Endothelial cell of umbilical vein (primary cell): ENCODE measurements around the gene STOML3. TPM values are rescaled to one million over a fixed set of nuclear protein-coding genes. Genes with fewer than 3 reads are reported as not detected.

Source experiments
- BruUV-seq: library from RNA; stranded (reverse); fragments of 400-500 nt; replicated peaks from 2 replicates; lab custom pipeline; 2021; lab: Mats Ljungman, UMichigan
- CTCF ChIA-PET: fragments of 300-600, 350-600 bp; sonication (Branson Sonifier 250); formaldehyde crosslinking; loops from one replicate; lab custom pipeline; 2021; ENCODE audit warnings: antibody characterized with exemption, inconsistent platforms; lab: Charles Lee
- POLR2A ChIA-PET: fragments of 300-600, 350-600 bp; sonication (Branson Sonifier 250); formaldehyde crosslinking; loops from one replicate; lab custom pipeline; 2021; ENCODE audit warnings: antibody characterized with exemption, inconsistent platforms; lab: Charles Lee
- DNase-seq: peaks from one replicate; pipeline ENCODE4 v3.0.0-alpha.2; 2011; ENCODE audit warnings: low read depth, low spot score
- FAIRE-seq: peaks from 2 replicates; lab custom pipeline; 2011; peaks lifted over from hg19 to GRCh38; lab: Jason Lieb, UNC
- H2AFZ ChIP-seq: 2 replicates; pipeline ENCODE4 v1.6.0; 2012; ENCODE audit warnings: low read depth, low read length, control low read depth, inconsistent platforms
- H3K27ac ChIP-seq: 2 replicates; pipeline ENCODE4 v1.5.1; 2011; ENCODE audit warnings: low read depth, mild to moderate bottlenecking, control low read depth, low read length, moderate library complexity; ENCODE audit not compliant: insufficient read depth
- H3K27me3 ChIP-seq, 2 experiments: 2 replicates each; pipeline versions ENCODE4 v1.6.0 to v1.6.1; 2011; ENCODE audit warnings: low read length in 2 of 2, mixed read lengths in 1 of 2; ENCODE audit not compliant: control insufficient read depth in 2 of 2, insufficient read depth in 2 of 2
- H3K36me3 ChIP-seq, 2 experiments: 2 replicates in 1 of 2; 3 replicates in 1 of 2; pipeline ENCODE4 v1.5.1; 2011; ENCODE audit warnings: low read length in 2 of 2, mild to moderate bottlenecking in 1 of 2, moderate library complexity in 1 of 2; ENCODE audit not compliant: control insufficient read depth in 2 of 2, insufficient read depth in 2 of 2; ENCODE audit errors: extremely low read depth in 1 of 2
- H3K4me1 ChIP-seq: 3 replicates; pipeline ENCODE4 v1.5.1; 2011; ENCODE audit warnings: mild to moderate bottlenecking, low read length; ENCODE audit not compliant: control insufficient read depth, insufficient read depth; ENCODE audit errors: extremely low read depth
- H3K4me2 ChIP-seq: 2 replicates; pipeline ENCODE4 v1.6.1; 2011; ENCODE audit warnings: low read length, control low read depth, mixed read lengths; ENCODE audit not compliant: insufficient read depth
- H3K4me3 ChIP-seq, 3 experiments: fragments of 200-600 bp in 1 of 3; sonication (generic), shearing (Covaris generic) in 1 of 3; replicated peaks in 1 of 3; 2 replicates each; pipeline ENCODE4 v1.5.1; 2011 to 2016; ENCODE audit warnings: control low read depth in 3 of 3, low read length in 3 of 3, mild to moderate bottlenecking in 2 of 3, inconsistent platforms in 1 of 3, low read depth in 1 of 3, moderate library complexity in 1 of 3; ENCODE audit not compliant: insufficient read depth in 1 of 3
- H3K79me2 ChIP-seq: 2 replicates; pipeline ENCODE4 v1.6.0; 2012; ENCODE audit warnings: low read length, inconsistent platforms; ENCODE audit not compliant: control insufficient read depth, insufficient read depth
- H3K9ac ChIP-seq: replicated peaks from 2 replicates; pipeline ENCODE3; 2011; ENCODE audit warnings: low read length, control low read depth; ENCODE audit not compliant: insufficient read depth; ENCODE audit errors: extremely low read depth
- H3K9me1 ChIP-seq: replicated peaks from 3 replicates; pipeline ENCODE4 v1.6.0; 2011; ENCODE audit warnings: mild to moderate bottlenecking, low read length; ENCODE audit not compliant: control insufficient read depth, insufficient read depth; ENCODE audit errors: extremely low read depth
- H3K9me3 ChIP-seq: replicated peaks from 2 replicates; pipeline ENCODE4 v1.5.1; 2012; ENCODE audit warnings: low read length, inconsistent platforms; ENCODE audit not compliant: control insufficient read depth, insufficient read depth
- H4K20me1 ChIP-seq: replicated peaks from 2 replicates; pipeline ENCODE3; 2011; ENCODE audit warnings: mild to moderate bottlenecking, low read length; ENCODE audit not compliant: control insufficient read depth, insufficient read depth; ENCODE audit errors: extremely low read depth
- CTCF ChIP-seq, 2 donors: IDR thresholded peaks; 1 replicate in 1 of 2; 2 replicates in 1 of 2; pipeline ENCODE4 v1.5.1; 2011; ENCODE audit warnings: low read length in 2 of 2, mild to moderate bottlenecking in 2 of 2, moderate library complexity in 2 of 2, control low read depth in 1 of 2, inconsistent platforms in 1 of 2, low read depth in 1 of 2; ENCODE audit not compliant: insufficient read depth in 1 of 2; ENCODE audit errors: extremely low read depth in 1 of 2
- EZH2 ChIP-seq: IDR thresholded peaks from 2 replicates; pipeline ENCODE4 v1.6.1; 2012; ENCODE audit warnings: borderline replicate concordance, low read depth, mild to moderate bottlenecking, moderate library complexity, low read length, inconsistent platforms; ENCODE audit not compliant: severe bottlenecking
- FOS ChIP-seq: IDR thresholded peaks from 2 replicates; pipeline ENCODE4 v1.6.1; 2011; ENCODE audit warnings: mild to moderate bottlenecking, low read length, moderate library complexity, borderline replicate concordance; ENCODE audit not compliant: insufficient read depth
- GATA2 ChIP-seq: IDR thresholded peaks from 2 replicates; pipeline ENCODE4 v1.7.0; 2011; ENCODE audit warnings: low read depth, mild to moderate bottlenecking, moderate library complexity, mixed read lengths, low read length; ENCODE audit not compliant: insufficient read length, insufficient read depth
- JUN ChIP-seq: IDR thresholded peaks from 2 replicates; pipeline ENCODE4 v1.6.1; 2011; ENCODE audit warnings: borderline replicate concordance, low read depth; ENCODE audit not compliant: insufficient read length, insufficient read depth
- MYC ChIP-seq: IDR thresholded peaks from one replicate; pipeline ENCODE4 v1.6.1; 2011; ENCODE audit warnings: mild to moderate bottlenecking, low read depth, low read length
- POLR2A ChIP-seq: IDR thresholded peaks from 2 replicates; pipeline ENCODE4 v1.6.1; 2012; ENCODE audit warnings: low read depth, mild to moderate bottlenecking, control low read depth, low read length
- POLR2AphosphoS5 ChIP-seq: IDR thresholded peaks from 2 replicates; pipeline ENCODE4 v1.6.1; 2012; ENCODE audit warnings: low read depth, mild to moderate bottlenecking, control low read depth, low read length, moderate library complexity; ENCODE audit not compliant: insufficient read depth
- dilution Hi-C: fragments of 300-500 bp; cut with MboI; formaldehyde crosslinking; loops from one replicate; pipeline ENCODE4 v1.15.0; 2019; ENCODE audit warnings: low sequenced_read_pairs; ENCODE audit not compliant: extremely low pct_ligation_motif_present
- intact Hi-C: fragments of 100-400 bp; cut with micrococcal nuclease; formaldehyde crosslinking; loops from one replicate; pipeline ENCODE4 v1.10.0; 2022
- polyA plus RNA-seq, 4 experiments: library from polyadenylated mRNA; depleted of rRNA in 3 of 4; stranded (reverse) in 3 of 4; unstranded in 1 of 4; fragments of >200 nt; gene quantifications; 2 replicates each; pipeline versions ENCODE4 v1.2.1 to v1.2.3, GENCODE V29; 2011 to 2012; ENCODE audit warnings: missing spikeins in 1 of 4
- total RNA-seq: library from RNA; stranded (reverse); gene quantifications from 2 replicates; pipeline ENCODE4 v1.2.3, GENCODE V29; 2021
- TF ChIP-seq, protein P1 (sequence below): IDR thresholded peaks from 2 replicates; pipeline ENCODE4 v1.6.1; 2011; ENCODE audit not compliant: insufficient read depth, insufficient read length

The STOML3 gene
- total and polyA plus RNA-seq, 2 donors (not counting 3 experiments of a cell fraction or from before 2014, with no cell fraction given) = not detected

DNA sequence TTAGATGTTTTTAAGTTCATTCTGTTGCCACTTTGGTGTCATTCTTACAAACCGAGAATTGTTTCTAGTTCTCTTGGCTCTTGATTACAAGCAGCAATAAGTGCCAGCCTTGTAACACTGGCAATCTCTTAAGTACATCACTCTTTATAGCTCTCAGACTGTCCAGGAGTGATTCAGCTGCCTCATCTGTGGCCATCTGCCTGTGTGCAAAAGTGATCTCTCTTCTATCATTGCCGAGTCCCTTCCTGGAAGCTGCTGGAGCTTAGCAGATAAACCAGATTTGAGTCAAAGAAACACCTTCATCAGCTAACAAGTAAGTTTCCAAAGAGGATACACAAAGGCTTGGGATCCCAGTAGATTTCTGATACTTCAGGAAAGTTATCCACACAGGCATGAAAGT lies 23.2 kb downstream of the STOML3 start:
- POLR2A ChIA-PET = no interaction called here
- dilution Hi-C loops = no loop called here

More for the DNA sequence above, 23.2 kb downstream of the STOML3 start:
- Histone ChIP-seq H3K36me3 (no peaks in the 10 kb centered on the region), H3K9me1 (no peaks in the 10 kb centered on the region), H3K27ac (no peak overlapping the region), H3K4me2 (no peak overlapping the region), H3K79me2 (no peaks in the 10 kb centered on the region), H3K4me1 (no peaks in the 10 kb centered on the region), H3K9ac (no peak overlapping the region), H4K20me1 (no peaks in the 10 kb centered on the region), H3K27me3 (peaks cover 5% of the 10 kb centered on the region in 2 experiments), H3K4me3 (no peak overlapping the region), H3K9me3 (no peaks in the 10 kb centered on the region), H2AFZ (no peak overlapping the region)
- CTCF ChIA-PET = no interaction called here
- TF ChIP-seq POLR2A = no peak
- no peak for TF ChIP-seq GATA2
- TF ChIP-seq JUN = no peak
- TF ChIP-seq MYC = no peak
- TF ChIP-seq FOS = no peak
- TF ChIP-seq POLR2AphosphoS5 = no peak
- no peak for TF ChIP-seq EZH2
- TF ChIP-seq, protein P1, sequence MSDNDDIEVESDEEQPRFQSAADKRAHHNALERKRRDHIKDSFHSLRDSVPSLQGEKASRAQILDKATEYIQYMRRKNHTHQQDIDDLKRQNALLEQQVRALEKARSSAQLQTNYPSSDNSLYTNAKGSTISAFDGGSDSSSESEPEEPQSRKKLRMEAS = no peak
- TF ChIP-seq CTCF (IDR thresholded peaks at IDR 0.05; ENCODE audit: extremely low read depth in 1 of 2, insufficient read depth in 1 of 2, low read depth in 1 of 2, low read length in 2 of 2) = no peak
- intact Hi-C loops = no loop called here
- DNase-seq (no peak), FAIRE-seq (no peak)
- no TSS peak for BruUV-seq
